Heart right ventricle (tissue), 16 donors: ENCODE data around the gene FOXM1. TPM values are rescaled to one million over a fixed set of nuclear protein-coding genes. Genes with fewer than 3 reads are reported as not detected.

Source experiments
- ATAC-seq, 8 donors: fragments of 200-7000 bp; cut with Tn5 transposase; one replicate each; pipeline ENCODE4 v1.9.1; 2020; ENCODE audit warnings: mild to moderate bottlenecking in 8 of 8, moderate library complexity in 8 of 8, moderate number of reproducible peaks in 1 of 8
- DNase-seq, 2 donors: peaks; one replicate each; pipeline ENCODE4 v3.0.0-alpha.2; 2020
- H3K27ac ChIP-seq, 10 donors: fragments of 200-600 bp; sonication (generic) in 2 of 10; one replicate each; pipeline versions ENCODE4 v1.5.0 to v1.8.0; 2020 to 2022; ENCODE audit warnings: mild to moderate bottlenecking in 3 of 10
- H3K27me3 ChIP-seq, 7 donors: fragments of 200-600 bp; one replicate each; pipeline ENCODE4 v1.8.0; 2021 to 2022; ENCODE audit warnings: mild to moderate bottlenecking in 2 of 7
- H3K36me3 ChIP-seq, 9 donors: fragments of 200-600 bp; sonication (generic) in 1 of 9; one replicate each; pipeline versions ENCODE4 v1.5.0 to v1.8.0; 2020 to 2022; ENCODE audit warnings: mild to moderate bottlenecking in 2 of 9
- H3K4me1 ChIP-seq, 9 donors: fragments of 200-600 bp; sonication (generic) in 1 of 9; one replicate each; pipeline versions ENCODE4 v1.5.0 to v1.8.0; 2020 to 2022; ENCODE audit warnings: mild to moderate bottlenecking in 4 of 9
- H3K4me3 ChIP-seq, 10 donors: fragments of 200-600 bp; sonication (generic) in 2 of 10; one replicate each; pipeline versions ENCODE4 v1.5.0 to v1.8.0; 2020 to 2022; ENCODE audit warnings: mild to moderate bottlenecking in 7 of 10, moderate library complexity in 2 of 10
- H3K9me3 ChIP-seq, 11 donors: fragments of 200-600 bp in 10 of 11; sonication (generic) in 2 of 11; one replicate each; pipeline versions ENCODE4 v1.5.0 to v1.8.0; 2013 to 2022; ENCODE audit warnings: mild to moderate bottlenecking in 2 of 11, control low read depth in 1 of 11, moderate library complexity in 1 of 11
- CTCF ChIP-seq, 9 donors: fragments of 200-600 bp; sonication (generic) in 2 of 9; IDR thresholded peaks; one replicate each; pipeline versions ENCODE4 v1.5.0 to v1.8.0; 2021 to 2022; ENCODE audit warnings: antibody characterized with exemption in 9 of 9, mild to moderate bottlenecking in 5 of 9, moderate library complexity in 1 of 9
- WGBS, 2 donors: extraction: QIAGEN DNeasy Blood & Tissue Kit; methylation state at CpG; one replicate each; pipeline ENCODE4 v1.1.7; 2013; ENCODE audit warnings: inconsistent platforms in 1 of 2; 5-methylcytosine and 5-hydroxymethylcytosine counted together
- intact Hi-C, 10 donors: fragments of 100-400 bp; cut with DNase I; formaldehyde crosslinking; loops; one replicate each; pipeline versions ENCODE4 v1.11.1 to v1.14.2; 2022
- polyA plus RNA-seq, 2 donors: library from polyadenylated mRNA; stranded (reverse); fragments of 200-250 nt; gene quantifications; one replicate each; pipeline ENCODE4 v1.2.3, GENCODE V29; 2013
- total RNA-seq, 10 donors: library from RNA; stranded (reverse); fragmentation: NEBNext Ultra II Directional in 3 of 10; extraction: Animal tissue kit (Norgen Biotek cat#: 25700) in 3 of 10; gene quantifications; one replicate each; pipeline versions ENCODE4 v1.2.1 to v1.2.4, GENCODE V29; 2021 to 2023
- donor health status: Arrhythmogenic right ventricular cardiomyopathy.
- donor health status: ischemic (EF 13 %, LVEDD 7.1; RV severe dilation, severe dysfunction).
- donor health status: healthy with polysubstance abuse.
- donor health status: DM: no; HTN: yes; CAD: no.
- donor health status: DM: no; HTN: no; CAD: no.
- donor health status: ischemic (EF 25% LVEDD 6.9; RV normal size, moderate dysfunction).
- donor health status: ischemic (EF 25% LVEDD 5.7; RV mildly dilated, moderate dysfunction).
- donor health status: healthy.
- donor health status: DM: yes; HTN: yes; CAD: no.
- donor health status: Ischemic cardiomyopathy.
- donor health status: ischemic (EF 35%, LVEDD 5.7; RV mildly dilated, moderate dysfunction).
- donor health status: nonischemic (EF 11% LVEDD 7.7; RV severe dilation, severe dysfunction).
- donor health status: DM: yes; HTN: yes; CAD: no.
- donor health status: PGD.
- donor health status: ischemic (EF 29% LVEDD 5.4; RV normal size, mild dysfunction).
- donor health status: nonischemic (EF 23%, LVEDD 6.1; RV moderate dilation, normal function).

The FOXM1 gene
- total and polyA plus RNA-seq, 12 donors, result 0.14 to 10.9 (median 0.59) TPM; not detected in 1

- peaks cover 0 to 35% (median 0%) of the 10 kb centered on the region in 9 donors for H3K36me3 ChIP-seq
- H3K4me3 ChIP-seq, result peak overlapping the region in 1 of 10 donors; percentile 53
- ATAC-seq (no peak), DNase-seq (no peak)
- H3K27me3 ChIP-seq, result peaks cover 0 to 7% (median 0%) of the 10 kb centered on the region in 7 donors
- no peaks in the 10 kb centered on the region for H3K9me3 ChIP-seq
- no peak for TF ChIP-seq CTCF (IDR thresholded peaks at IDR 0.05)
- H3K4me1 ChIP-seq, result peaks cover 0 to 25% (median 8%) of the 10 kb centered on the region in 9 donors
- WGBS, 2 donors, result 68 to 78% methylated on average over 4 of the region's 4 CpGs
- H3K27ac ChIP-seq, result no peak overlapping the region
- intact Hi-C loops, result no loop called here
Measured at GRCh38 chr12:2835691-2836403, 41.1 kb downstream of the FOXM1 start.

DNA sequence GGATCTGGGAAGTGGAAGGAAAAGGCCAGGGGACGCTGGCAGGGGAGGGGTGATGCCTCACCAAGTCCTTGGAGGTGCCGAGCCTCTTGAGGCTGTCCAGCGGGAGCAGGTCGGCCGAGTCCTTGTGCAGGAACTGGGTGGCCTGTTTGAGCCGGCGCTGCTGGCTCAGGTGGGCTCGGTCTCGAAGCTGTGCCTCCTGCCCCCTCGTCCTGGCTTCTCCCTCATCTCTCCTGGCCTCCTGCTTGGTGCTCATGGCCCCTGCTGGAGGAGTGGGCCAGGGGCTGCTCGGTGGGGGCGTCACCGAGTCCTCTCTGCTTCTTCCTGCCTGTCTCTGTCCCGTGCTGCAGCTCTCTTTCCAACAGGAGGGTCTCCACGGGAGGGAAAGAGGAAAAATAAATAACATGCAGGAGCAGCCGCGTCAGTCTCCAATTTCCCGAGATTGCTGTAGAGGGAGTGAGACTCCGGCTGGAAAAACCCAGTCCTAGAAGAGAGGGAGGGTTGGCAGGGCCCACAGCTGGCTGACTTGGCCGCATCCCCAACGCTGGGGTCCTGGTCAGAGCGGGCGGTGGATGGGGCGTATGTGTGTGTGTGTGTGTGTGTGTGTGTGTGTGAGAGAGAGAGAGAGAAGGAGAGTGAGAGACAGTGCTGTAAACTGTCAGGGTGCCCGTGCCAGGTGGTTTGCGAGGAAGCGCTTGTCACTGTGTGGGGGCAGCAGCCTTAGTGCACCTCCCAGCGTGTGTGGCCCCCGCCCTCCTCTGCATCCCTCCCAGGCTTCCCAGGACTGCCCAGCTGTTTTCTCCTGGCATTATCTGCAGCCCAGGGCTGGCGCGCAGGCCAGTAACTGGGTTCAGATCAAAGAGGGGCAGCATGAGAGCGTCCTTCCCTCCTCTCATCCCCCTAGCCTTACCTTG is 42.1 kb downstream of the FOXM1 start, which contains the start of gene NRIP2:
TSS of gene NRIP2 (minus strand) at position 455 of the 911 bp plus-strand sequence. CDS start at position 403, 52 bp downstream.
- 12 to 24% methylated on average over 32 of the region's 32 CpGs for WGBS, 2 donors
- peak; percentile 40 to 43 for DNase-seq
- ATAC-seq, result peak; percentile 54 to 81 (median 71)
- peak within 1 kb of the TSS in 9 of 10 donors; percentile 11 to 53 (median 40) for H3K4me3 ChIP-seq
- no peaks in the 10 kb centered on the region for H3K9me3 ChIP-seq
- TF ChIP-seq CTCF (IDR thresholded peaks at IDR 0.05), result peak in 4 of 9 donors; percentile 8 to 32 (median 27)
- peaks cover 0 to 25% (median 8%) of the 10 kb centered on the region in 9 donors for H3K4me1 ChIP-seq
- H3K27me3 ChIP-seq, result peaks cover 0 to 7% (median 0%) of the 10 kb centered on the region in 7 donors
- peak within 1 kb of the TSS in 7 of 10 donors; percentile 20 to 64 (median 45) for H3K27ac ChIP-seq
- peaks cover 0 to 43% (median 0%) of the 10 kb centered on the region in 9 donors for H3K36me3 ChIP-seq
- intact Hi-C loops, result no loop called here

GRCh38 chr12:2833810-2834209 is 43.2 kb downstream of the FOXM1 start:
- Histone ChIP-seq H3K27ac (peak overlapping the region in 6 of 10 donors; percentile 20 to 64 (median 48)), H3K4me1 (peaks cover 0 to 25% (median 8%) of the 10 kb centered on the region in 9 donors), H3K27me3 (peaks cover 0 to 7% (median 0%) of the 10 kb centered on the region in 7 donors), H3K9me3 (no peaks in the 10 kb centered on the region), H3K4me3 (peak overlapping the region in 7 of 10 donors; percentile 11 to 53 (median 42)), H3K36me3 (peaks cover 0 to 44% (median 0%) of the 10 kb centered on the region in 9 donors)
- intact Hi-C loops, result no loop called here
- DNase-seq (no peak), ATAC-seq (peak in 7 of 8 donors; percentile 27 to 68 (median 56))
- TF ChIP-seq CTCF (IDR thresholded peaks at IDR 0.05), result no peak
- WGBS, 2 donors, result 48 to 80% methylated on average over 9 of the region's 9 CpGs

GRCh38 chr12:2833327-2833726 is 43.6 kb downstream of the FOXM1 start:
- H3K9me3 ChIP-seq, result no peaks in the 10 kb centered on the region
- ATAC-seq, result no peak

More at GRCh38 chr12:2833327-2833726, 43.6 kb downstream of the FOXM1 start:
- Histone ChIP-seq H3K4me3 (peak overlapping the region in 6 of 10 donors; percentile 2 to 53 (median 44)), H3K4me1 (peaks cover 0 to 25% (median 8%) of the 10 kb centered on the region in 9 donors), H3K36me3 (peaks cover 0 to 48% (median 0%) of the 10 kb centered on the region in 9 donors), H3K27me3 (peaks cover 0 to 7% (median 0%) of the 10 kb centered on the region in 7 donors), H3K27ac (peak overlapping the region in 5 of 10 donors; percentile 8 to 60 (median 37))
- no peak for TF ChIP-seq CTCF (IDR thresholded peaks at IDR 0.05)
- WGBS, 2 donors, result 53 to 62% methylated on average over 5 of the region's 5 CpGs
- DNase-seq, result no peak
- intact Hi-C loops, result no loop called here
